WTC11 (cell line): ENCODE results near the gene SYNJ2. TPM values are rescaled to one million over a fixed set of nuclear protein-coding genes. Genes with fewer than 3 reads are reported as not detected.

Experiments used
- ATAC-seq: fragments of 200-7000 bp; cut with Tn5 transposase; 2 replicates; pipeline ENCODE4 v1.10.0; 2021; ENCODE audit warnings: mild to moderate bottlenecking, moderate library complexity
- Bru-seq: library from RNA; stranded (reverse); fragments of 400-500 nt; gene quantifications from one replicate; lab custom pipeline; 2021; lab: Mats Ljungman, UMichigan
- CTCF ChIA-PET: fragments of 300-600 bp; sonication (Branson Sonifier 250); formaldehyde crosslinking; loops from one replicate; lab custom pipeline; 2021; ENCODE audit warnings: antibody characterized with exemption; lab: Charles Lee
- POLR2A ChIA-PET: fragments of 350-600 bp; sonication (Branson Sonifier 250); formaldehyde crosslinking; loops from one replicate; lab custom pipeline; 2021; ENCODE audit warnings: antibody characterized with exemption; lab: Charles Lee
- DNase-seq: peaks from one replicate; pipeline ENCODE4 v3.0.0; 2021; ENCODE audit warnings: low spot score
- H3K27ac Mint-ChIP-seq: 2 replicates; pipeline ENCODE4 v1.8.0; 2021; ENCODE audit warnings: mixed read lengths
- H3K27me3 Mint-ChIP-seq: 2 replicates; pipeline ENCODE4 v1.8.0; 2021; ENCODE audit warnings: low read depth, mild to moderate bottlenecking, moderate library complexity, mixed read lengths
- H3K36me3 Mint-ChIP-seq: 2 replicates; pipeline ENCODE4 v1.8.0; 2021; ENCODE audit warnings: mixed read lengths
- H3K4me1 Mint-ChIP-seq: 2 replicates; pipeline ENCODE4 v1.8.0; 2022; ENCODE audit warnings: mixed read lengths
- H3K4me3 Mint-ChIP-seq: 2 replicates; pipeline ENCODE4 v1.8.0; 2021; ENCODE audit warnings: mild to moderate bottlenecking, moderate library complexity, mixed read lengths
- H3K9me3 Mint-ChIP-seq: 2 replicates; pipeline ENCODE4 v1.8.0; 2021; ENCODE audit warnings: mixed read lengths
- AR ChIP-seq: fragments of 250-450 bp; sonication (Bioruptor Pico); IDR thresholded peaks from 2 replicates; pipeline ENCODE4 v1.9.0; 2021; ENCODE audit warnings: mild to moderate bottlenecking
- CREM ChIP-seq: sonication (generic); formaldehyde crosslinking; IDR thresholded peaks from 2 replicates; pipeline ENCODE4 v1.8.1; 2022; ENCODE audit warnings: mild to moderate bottlenecking, missing genetic modification reagents, moderate library complexity
- E2F4 ChIP-seq: sonication (generic); formaldehyde crosslinking; IDR thresholded peaks from 2 replicates; pipeline ENCODE4 v1.8.1; 2022; ENCODE audit warnings: low read depth, mild to moderate bottlenecking, moderate library complexity, missing genetic modification reagents, borderline replicate concordance
- E2F5 ChIP-seq: sonication (generic); formaldehyde crosslinking; IDR thresholded peaks from 2 replicates; pipeline ENCODE4 v1.8.1; 2022; ENCODE audit warnings: mild to moderate bottlenecking, moderate library complexity, missing genetic modification reagents
- ESRRA ChIP-seq: sonication (generic); formaldehyde crosslinking; IDR thresholded peaks from 2 replicates; pipeline ENCODE4 v1.8.1; 2022; ENCODE audit warnings: mild to moderate bottlenecking, missing genetic modification reagents, borderline replicate concordance
- FOXP1 ChIP-seq: sonication (generic); formaldehyde crosslinking; IDR thresholded peaks from 2 replicates; pipeline ENCODE4 v1.8.0; 2022; ENCODE audit warnings: missing genetic modification reagents, mild to moderate bottlenecking, moderate library complexity, borderline replicate concordance
- GABPB1 ChIP-seq: sonication (generic); formaldehyde crosslinking; IDR thresholded peaks from 2 replicates; pipeline ENCODE4 v1.8.1; 2023; ENCODE audit warnings: mild to moderate bottlenecking, missing genetic modification reagents
- IRF1 ChIP-seq: sonication (generic); formaldehyde crosslinking; IDR thresholded peaks from 2 replicates; pipeline ENCODE4 v1.8.0; 2023; ENCODE audit warnings: missing genetic modification reagents
- MAX ChIP-seq: sonication (generic); formaldehyde crosslinking; IDR thresholded peaks from 2 replicates; pipeline ENCODE4 v1.8.0; 2022; ENCODE audit warnings: mild to moderate bottlenecking, missing genetic modification reagents
- PREB ChIP-seq: sonication (generic); formaldehyde crosslinking; IDR thresholded peaks from 2 replicates; pipeline ENCODE4 v1.8.1; 2022; ENCODE audit warnings: mild to moderate bottlenecking, missing genetic modification reagents, moderate library complexity, borderline replicate concordance
- RORB ChIP-seq: fragments of 250-450 bp; sonication (Bioruptor Pico); IDR thresholded peaks from 2 replicates; pipeline ENCODE4 v1.9.0; 2021; ENCODE audit warnings: mild to moderate bottlenecking
- SMAD4 ChIP-seq: sonication (generic); formaldehyde crosslinking; IDR thresholded peaks from 2 replicates; pipeline ENCODE4 v1.8.0; 2022; ENCODE audit warnings: mild to moderate bottlenecking, missing genetic modification reagents
- SP1 ChIP-seq: sonication (generic); formaldehyde crosslinking; conservative IDR thresholded peaks from 2 replicates; pipeline ENCODE4 v1.8.1; 2022; ENCODE audit warnings: missing genetic modification reagents
- TCF7 ChIP-seq: sonication (generic); formaldehyde crosslinking; IDR thresholded peaks from 2 replicates; pipeline ENCODE4 v1.8.0; 2022; ENCODE audit warnings: mild to moderate bottlenecking, low read depth, missing genetic modification reagents, moderate library complexity
- TEAD1 ChIP-seq: sonication (generic); formaldehyde crosslinking; IDR thresholded peaks from 2 replicates; pipeline ENCODE4 v1.8.0; 2022; ENCODE audit warnings: mild to moderate bottlenecking, missing genetic modification reagents
- USF1 ChIP-seq: sonication (generic); formaldehyde crosslinking; IDR thresholded peaks from 2 replicates; pipeline ENCODE4 v1.8.0; 2022; ENCODE audit warnings: mild to moderate bottlenecking, missing genetic modification reagents
- ZBTB43 ChIP-seq: sonication (generic); formaldehyde crosslinking; IDR thresholded peaks from 2 replicates; pipeline ENCODE4 v1.8.1; 2023; ENCODE audit warnings: mild to moderate bottlenecking, missing genetic modification reagents
- ZNF263 ChIP-seq: sonication (generic); formaldehyde crosslinking; IDR thresholded peaks from 2 replicates; pipeline ENCODE4 v1.8.1; 2022; ENCODE audit warnings: low read depth, mild to moderate bottlenecking, moderate library complexity, missing genetic modification reagents
- ZNF423 ChIP-seq: fragments of 250-450 bp; sonication (Bioruptor Pico); IDR thresholded peaks from 2 replicates; pipeline ENCODE4 v2.1.2; 2022; ENCODE audit warnings: mild to moderate bottlenecking, moderate library complexity
- long read RNA-seq, 3 experiments: library from RNA in 1 of 3; library from capped mRNA in 1 of 3; library from polyadenylated mRNA in 1 of 3; unstranded in 2 of 3; stranded (forward) in 1 of 3; transcript quantifications; one replicate each; pipeline ENCODE4 v2.0.0, GENCODE V29; 2021
- total RNA-seq: library from RNA; stranded (reverse); gene quantifications from 3 replicates; pipeline ENCODE4 v1.2.3, GENCODE V29; 2021

SYNJ2 gene
- total RNA-seq = 11.8 to 15.3 TPM (median 12.4 TPM) in 3 replicates
- percentile 56 among the genes with signal in this experiment for Bru-seq, nascent RNA
- long read RNA-seq, experiment 1, full-length matches to known transcripts = 29 of 70 reads
- long read RNA-seq, experiment 1, partial matches to known transcripts = 23 of 70 reads
- long read RNA-seq, experiment 1, other reads (novel, unspliced or antisense) = 18 of 70 reads
- long read RNA-seq, experiment 2, partial matches to known transcripts = 1 of 11 reads
- long read RNA-seq, experiment 2, other reads (novel, unspliced or antisense) = 9 of 11 reads
- long read RNA-seq, experiment 3, partial matches to known transcripts = 1 of 1 reads
- long read RNA-seq, experiment 3, other reads (novel, unspliced or antisense) = 0 of 1 reads

GRCh38 chr6:157981395-157982101, at the start of gene SYNJ2:
Gene SYNJ2 (plus strand): TSS chr6:157981863. CDS start chr6:157981962, 99 bp downstream.
- peak; percentile 64 for ATAC-seq
- Mint-ChIP-seq H3K36me3 (no peaks in the 10 kb centered on the region), H3K27ac (peak within 1 kb of the TSS; percentile 86), H3K4me3 (peak within 1 kb of the TSS; percentile 70), H3K9me3 (no peaks in the 10 kb centered on the region), H3K27me3 (peaks cover 29% of the 10 kb centered on the region)
- TF ChIP-seq GABPB1 (CRISPR knock-in tag) (peak; percentile 10; the same call in 1 of the 2 replicates), FOXP1 (CRISPR knock-in tag) (peak; percentile 62), TEAD1 (peak; percentile 50; the same call in 1 of the 2 replicates), ZNF263 (CRISPR knock-in tag) (peak; percentile 97), RORB (no peak), E2F4 (CRISPR knock-in tag) (0 out of 2 replicates have a peak, but pooled peaks have one; percentile 62), USF1 (CRISPR knock-in tag) (0 out of 2 replicates have a peak, but pooled peaks have one; percentile 1), TCF7 (0 out of 2 replicates have a peak, but pooled peaks have one; percentile 45), MAX (CRISPR knock-in tag) (peak; percentile 60; the same call in 1 of the 2 replicates), ZBTB43 (0 out of 2 replicates have a peak, but pooled peaks have one; percentile 8), CREM (CRISPR knock-in tag) (peak; percentile 41; the same call in 1 of the 2 replicates), E2F5 (CRISPR knock-in tag) (peak; percentile 68; the same call in 1 of the 2 replicates), ZNF423 (peak; percentile 74), ESRRA (CRISPR knock-in tag) (no peak), SMAD4 (CRISPR knock-in tag) (no peak), SP1 (CRISPR knock-in tag) (0 out of 2 replicates have a peak, but pooled peaks have one; percentile 6), IRF1 (CRISPR knock-in tag) (0 out of 2 replicates have a peak, but pooled peaks have one; percentile 38), AR (CRISPR knock-in tag) (no peak), PREB (CRISPR knock-in tag) (no peak)
- TF ChIP-seq, all 79 proteins: peak for 14
- CTCF ChIA-PET = interaction anchor here (1.6 kb wide), 1 partner anchor 18 kb away, joined by 3 read pairs; no protein-coding TSS in a partner anchor
- POLR2A ChIA-PET = no interaction called here
- peak; percentile 75 for DNase-seq
- peaks cover 51% of the 10 kb centered on the region for H3K4me1 Mint-ChIP-seq
